Subcutaneous abdominal adipose tissue (tissue), 5 donors: Measurements from ENCODE around the gene BSN.
A peak's percentile ranks its signal among the peaks of the same experiment; 100 is the strongest.

ENCODE experiments used
- H3K27ac ChIP-seq: one replicate; pipeline ENCODE4 v1.7.0; 2013; ENCODE audit warnings: low read depth, mild to moderate bottlenecking, inconsistent platforms, low read length, moderate library complexity
- H3K27me3 ChIP-seq, 5 donors: one replicate each; pipeline ENCODE4 v1.7.0; 2013; ENCODE audit warnings: low read length in 5 of 5, inconsistent platforms in 1 of 5; ENCODE audit not compliant: control insufficient read depth in 5 of 5, insufficient read depth in 4 of 5
- H3K36me3 ChIP-seq, 5 donors: one replicate each; pipeline ENCODE4 v1.7.0; 2013; ENCODE audit warnings: low read length in 5 of 5; ENCODE audit not compliant: control insufficient read depth in 5 of 5, insufficient read depth in 5 of 5
- H3K4me1 ChIP-seq, 5 donors: one replicate each; pipeline ENCODE4 v1.7.0; 2013; ENCODE audit warnings: low read length in 5 of 5, mild to moderate bottlenecking in 3 of 5, moderate library complexity in 1 of 5; ENCODE audit not compliant: control insufficient read depth in 5 of 5, insufficient read depth in 5 of 5
- H3K4me3 ChIP-seq, 5 donors: one replicate each; pipeline ENCODE4 v1.7.0; 2013; ENCODE audit warnings: low read length in 5 of 5, low read depth in 1 of 5
- H3K9ac ChIP-seq, 5 donors: one replicate each; pipeline ENCODE4 v1.7.0; 2013; ENCODE audit warnings: low read length in 5 of 5, mild to moderate bottlenecking in 4 of 5, moderate library complexity in 3 of 5
- H3K9me3 ChIP-seq, 5 donors: one replicate each; pipeline ENCODE4 v1.7.0; 2013; ENCODE audit warnings: low read length in 5 of 5; ENCODE audit not compliant: control insufficient read depth in 5 of 5
- donor health status: healthy.
- donor health status: healthy.
- donor health status: healthy.
- donor health status: healthy.
- donor health status: healthy.

BSN gene

DNA sequence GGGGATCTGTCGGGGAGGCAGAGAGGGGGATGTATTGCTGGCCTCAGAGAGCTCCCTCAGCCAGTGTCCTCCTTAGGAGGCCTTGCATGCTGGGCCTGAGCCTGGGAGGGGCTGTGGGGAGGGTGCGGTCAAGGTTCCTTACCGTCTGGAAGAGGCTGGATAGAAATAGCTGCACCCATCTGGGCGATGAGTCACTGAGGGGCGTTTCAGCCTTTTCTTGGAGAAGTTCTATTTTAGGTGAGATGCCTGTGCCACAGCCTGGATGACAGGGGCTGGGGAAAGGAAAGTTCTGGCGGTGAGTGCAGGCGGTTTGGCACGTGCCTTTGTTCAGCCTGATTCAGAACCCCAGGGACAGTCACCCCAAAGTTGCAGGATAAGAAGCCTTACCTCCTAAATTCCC, 84.2 kb downstream of the BSN start:
- Histone ChIP-seq H3K27me3 (no peaks in the 10 kb centered on the region), H3K4me1 (peaks cover 0 to 4% (median 0%) of the 10 kb centered on the region in 5 donors), H3K4me3 (no peak overlapping the region), H3K9me3 (no peaks in the 10 kb centered on the region), H3K27ac (no peak overlapping the region), H3K9ac (no peak overlapping the region), H3K36me3 (no peaks in the 10 kb centered on the region)

DNA sequence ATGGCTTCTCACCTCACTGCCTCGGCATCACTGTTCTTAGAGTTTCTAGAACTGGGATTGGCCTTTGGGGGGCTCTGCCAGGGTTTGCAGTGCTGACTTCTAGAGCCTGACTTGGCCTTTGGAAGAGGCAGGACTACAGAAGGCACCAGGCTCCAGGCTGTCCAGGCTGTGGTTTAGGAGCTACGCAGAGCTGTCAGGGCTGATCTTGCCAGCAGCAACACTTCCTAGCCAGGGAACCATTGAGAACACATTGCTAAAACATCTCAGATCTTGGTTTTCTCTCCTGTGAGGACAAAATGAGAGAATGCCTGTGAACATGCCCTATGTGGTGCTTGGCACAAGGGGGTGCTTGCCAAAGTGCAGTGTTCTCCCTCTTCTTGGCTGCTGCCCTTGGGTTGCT, 85.3 kb downstream of the BSN start:
- Histone ChIP-seq H3K36me3 (no peaks in the 10 kb centered on the region), H3K9me3 (no peaks in the 10 kb centered on the region), H3K27me3 (no peaks in the 10 kb centered on the region), H3K4me3 (no peak overlapping the region), H3K4me1 (peaks cover 0 to 4% (median 0%) of the 10 kb centered on the region in 5 donors), H3K27ac (no peak overlapping the region), H3K9ac (no peak overlapping the region)

DNA sequence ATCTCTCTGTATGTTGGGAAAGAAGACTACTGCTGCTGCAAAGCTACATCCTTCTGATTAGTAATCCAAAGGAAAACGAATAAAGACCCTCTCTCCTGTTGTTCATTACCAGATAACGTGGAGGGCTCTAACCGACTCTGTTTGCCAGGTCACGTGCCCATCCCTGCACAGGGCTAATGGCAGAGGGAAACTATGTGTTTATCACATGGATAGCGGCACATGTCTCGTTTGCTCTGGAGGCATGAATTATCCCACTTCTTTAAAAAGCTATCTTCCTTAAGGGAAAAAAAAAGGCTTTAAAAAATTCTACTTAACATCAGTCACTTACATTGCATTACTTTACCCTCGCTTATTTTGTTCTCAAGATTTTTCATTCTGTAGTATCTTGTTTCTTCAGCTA, 87.0 kb downstream of the BSN start:
- no peaks in the 10 kb centered on the region for H3K9me3 ChIP-seq

DNA sequence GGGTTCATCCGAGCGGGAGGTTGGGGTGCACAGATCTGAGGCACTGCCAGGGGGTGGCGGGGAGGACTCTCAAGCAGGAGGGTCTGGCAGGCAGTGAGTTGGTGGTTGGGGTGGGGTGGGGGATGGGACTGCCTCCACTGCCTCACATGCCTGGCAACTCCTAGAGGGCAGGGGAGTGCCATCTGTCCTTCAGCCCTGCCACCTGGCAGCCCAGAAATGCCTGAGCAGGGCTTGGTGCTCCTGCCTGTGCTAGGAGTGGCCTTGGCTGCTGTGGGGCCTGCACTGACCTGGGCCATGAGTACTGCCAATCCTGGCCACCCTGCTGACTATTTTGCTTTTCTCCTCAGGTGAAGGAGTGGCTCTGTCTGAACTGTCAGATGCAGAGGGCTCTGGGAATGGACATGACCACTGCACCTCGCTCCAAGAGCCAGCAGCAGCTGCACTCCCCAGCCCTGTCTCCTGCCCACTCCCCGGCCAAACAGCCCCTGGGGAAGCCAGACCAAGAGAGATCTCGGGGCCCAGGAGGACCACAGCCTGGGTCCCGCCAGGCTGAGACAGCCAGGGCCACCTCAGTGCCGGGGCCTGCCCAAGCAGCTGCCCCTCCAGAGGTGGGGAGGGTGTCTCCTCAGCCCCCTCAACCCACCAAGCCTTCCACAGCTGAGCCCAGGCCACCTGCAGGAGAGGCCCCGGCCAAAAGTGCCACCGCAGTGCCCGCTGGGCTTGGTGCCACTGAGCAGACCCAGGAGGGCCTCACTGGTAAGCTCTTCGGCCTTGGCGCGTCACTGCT, 87.8 kb downstream of the BSN start:
- H3K27me3 ChIP-seq, result no peaks in the 10 kb centered on the region
- H3K27ac ChIP-seq, result no peak overlapping the region
- no peak overlapping the region for H3K9ac ChIP-seq
- no peak overlapping the region for H3K4me3 ChIP-seq
- no peaks in the 10 kb centered on the region for H3K36me3 ChIP-seq
- peaks cover 0 to 5% (median 2%) of the 10 kb centered on the region in 5 donors for H3K4me1 ChIP-seq
- H3K9me3 ChIP-seq, result no peaks in the 10 kb centered on the region

More for the DNA sequence above, 87.0 kb downstream of the BSN start:
- H3K36me3 ChIP-seq, result no peaks in the 10 kb centered on the region
- no peaks in the 10 kb centered on the region for H3K27me3 ChIP-seq
- H3K4me1 ChIP-seq, result peaks cover 0 to 5% (median 2%) of the 10 kb centered on the region in 5 donors
- H3K27ac ChIP-seq, result no peak overlapping the region
- H3K9ac ChIP-seq, result no peak overlapping the region
- no peak overlapping the region for H3K4me3 ChIP-seq

DNA sequence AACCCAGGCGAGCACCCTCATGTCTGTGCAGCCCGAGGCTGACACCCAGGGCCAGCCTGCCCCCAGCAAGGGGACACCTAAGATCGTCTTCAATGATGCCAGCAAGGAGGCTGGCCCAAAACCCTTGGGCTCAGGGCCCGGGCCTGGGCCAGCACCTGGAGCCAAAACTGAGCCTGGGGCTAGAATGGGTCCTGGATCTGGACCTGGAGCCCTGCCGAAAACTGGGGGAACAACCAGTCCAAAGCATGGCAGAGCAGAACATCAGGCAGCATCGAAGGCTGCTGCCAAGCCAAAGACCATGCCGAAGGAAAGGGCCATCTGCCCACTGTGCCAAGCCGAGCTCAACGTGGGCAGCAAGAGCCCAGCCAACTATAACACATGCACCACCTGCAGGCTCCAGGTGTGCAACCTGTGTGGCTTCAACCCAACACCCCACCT, 88.5 kb downstream of the BSN start:
- Histone ChIP-seq H3K27ac (no peak overlapping the region), H3K9ac (no peak overlapping the region), H3K9me3 (no peaks in the 10 kb centered on the region), H3K36me3 (no peaks in the 10 kb centered on the region), H3K4me3 (no peak overlapping the region), H3K4me1 (peaks cover 2 to 10% (median 5%) of the 10 kb centered on the region in 5 donors), H3K27me3 (no peaks in the 10 kb centered on the region)

DNA sequence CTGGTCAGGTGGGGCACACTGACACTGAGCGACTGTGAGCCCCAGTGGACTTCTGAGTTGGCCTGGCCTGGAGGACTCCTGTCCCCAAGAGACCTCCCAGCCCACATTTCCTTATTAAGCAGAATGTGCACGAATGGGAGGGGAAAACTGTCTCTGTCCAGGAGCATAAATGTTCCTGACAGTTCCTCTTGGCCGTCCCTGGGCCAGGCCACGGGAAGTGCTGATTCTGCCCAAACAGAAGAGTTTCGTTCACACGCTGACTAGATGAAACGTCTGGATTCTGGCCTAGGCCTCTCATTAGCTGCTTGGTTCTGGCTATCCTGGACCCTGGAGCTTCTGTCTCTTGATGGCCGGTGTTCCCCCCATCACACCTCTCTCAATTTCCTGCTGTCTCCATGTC, 90.4 kb downstream of the BSN start:
- H3K9me3 ChIP-seq, result no peaks in the 10 kb centered on the region
- H3K4me3 ChIP-seq, result no peak overlapping the region
- peaks cover 6 to 20% (median 13%) of the 10 kb centered on the region in 5 donors for H3K4me1 ChIP-seq
- no peak overlapping the region for H3K27ac ChIP-seq
- no peaks in the 10 kb centered on the region for H3K36me3 ChIP-seq
- no peak overlapping the region for H3K9ac ChIP-seq
- no peaks in the 10 kb centered on the region for H3K27me3 ChIP-seq

DNA sequence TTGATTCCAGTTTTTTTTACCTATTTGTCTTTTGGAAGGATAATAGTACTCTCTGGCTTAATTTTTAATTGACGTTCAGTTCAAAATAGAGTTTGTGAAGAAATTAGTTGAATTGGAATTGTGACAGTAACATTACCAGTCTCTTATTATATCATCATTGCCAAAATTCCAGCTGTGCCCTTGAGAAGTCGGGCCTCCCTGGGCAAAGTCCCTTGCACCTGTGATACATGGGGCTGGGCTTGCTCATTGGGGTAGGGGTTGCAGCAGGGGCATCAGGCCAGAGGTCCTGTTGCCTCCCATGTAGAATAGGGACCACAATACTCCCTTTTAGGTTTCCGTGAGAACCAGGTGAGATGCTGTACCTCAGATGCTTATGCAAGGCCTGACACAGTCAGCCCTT, 92.0 kb downstream of the BSN start:
- Histone ChIP-seq H3K27ac (no peak overlapping the region), H3K36me3 (no peaks in the 10 kb centered on the region)

DNA sequence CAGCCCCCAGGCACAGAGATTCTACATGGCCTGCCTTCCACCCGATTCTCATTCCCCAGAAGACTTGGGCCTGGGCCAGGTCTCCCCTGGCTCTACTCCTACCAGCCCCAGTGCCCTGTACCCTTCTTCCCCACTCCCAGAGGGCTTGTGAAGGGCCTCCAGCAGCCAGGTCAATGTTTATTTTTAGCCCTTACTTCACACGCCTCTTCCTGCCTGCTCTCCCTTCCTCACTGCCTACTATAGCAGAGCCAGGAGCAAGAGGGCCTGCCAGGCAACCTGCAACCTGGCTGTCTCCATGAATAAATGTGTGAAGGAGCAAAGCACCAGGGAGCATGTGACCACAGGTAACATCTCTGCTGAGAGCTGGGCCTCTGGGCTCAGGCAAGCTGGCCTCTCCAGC, 93.5 kb downstream of the BSN start:
- H3K4me3 ChIP-seq, result peak overlapping the region in 1 of 5 donors; percentile 17
- H3K9ac ChIP-seq, result no peak overlapping the region
- H3K4me1 ChIP-seq, result peaks cover 6 to 20% (median 13%) of the 10 kb centered on the region in 5 donors
- no peaks in the 10 kb centered on the region for H3K27me3 ChIP-seq
- H3K27ac ChIP-seq, result no peak overlapping the region
- H3K36me3 ChIP-seq, result no peaks in the 10 kb centered on the region
- no peaks in the 10 kb centered on the region for H3K9me3 ChIP-seq

More for the DNA sequence above, 92.0 kb downstream of the BSN start:
- Histone ChIP-seq H3K27me3 (no peaks in the 10 kb centered on the region), H3K9ac (no peak overlapping the region), H3K9me3 (no peaks in the 10 kb centered on the region), H3K4me3 (no peak overlapping the region), H3K4me1 (peaks cover 6 to 20% (median 13%) of the 10 kb centered on the region in 5 donors)

DNA sequence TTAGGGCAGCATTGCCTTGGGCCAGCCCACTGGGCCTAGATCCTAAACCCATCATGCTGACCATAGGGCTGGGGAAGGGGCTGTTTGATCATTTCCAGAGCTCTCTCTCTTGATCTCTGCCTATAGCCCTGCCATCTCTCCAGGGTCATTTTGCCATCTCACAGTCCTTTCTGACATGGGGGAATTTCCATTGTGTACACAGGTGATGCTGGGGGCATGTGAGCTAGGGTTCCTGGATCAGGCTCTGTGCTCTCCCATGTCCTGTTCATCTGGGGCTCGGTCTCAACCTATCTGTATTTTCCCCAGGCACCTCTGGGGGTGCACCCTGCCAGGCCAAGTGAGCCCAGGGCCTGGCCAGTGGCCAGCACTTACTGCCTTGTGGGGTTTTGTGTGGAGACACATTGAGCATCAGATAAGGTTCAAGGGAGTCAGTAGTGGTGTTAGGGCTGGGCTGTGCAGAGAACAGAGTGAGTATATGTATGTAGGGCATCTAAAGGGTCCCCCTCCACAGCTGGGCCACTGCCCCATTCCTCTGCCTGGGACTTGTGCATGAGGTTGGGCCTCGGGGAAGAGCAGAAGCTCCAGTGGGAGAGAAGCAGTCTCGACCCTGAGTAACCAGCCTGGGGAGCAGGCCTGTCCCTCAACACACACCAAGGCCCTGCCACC, 94.2 kb downstream of the BSN start:
- H3K9me3 ChIP-seq, result no peaks in the 10 kb centered on the region
- no peaks in the 10 kb centered on the region for H3K36me3 ChIP-seq
- H3K9ac ChIP-seq, result no peak overlapping the region
- H3K4me1 ChIP-seq, result peaks cover 6 to 20% (median 13%) of the 10 kb centered on the region in 5 donors
- no peak overlapping the region for H3K27ac ChIP-seq
- no peaks in the 10 kb centered on the region for H3K27me3 ChIP-seq
- peak overlapping the region in 1 of 5 donors; percentile 17 for H3K4me3 ChIP-seq

DNA sequence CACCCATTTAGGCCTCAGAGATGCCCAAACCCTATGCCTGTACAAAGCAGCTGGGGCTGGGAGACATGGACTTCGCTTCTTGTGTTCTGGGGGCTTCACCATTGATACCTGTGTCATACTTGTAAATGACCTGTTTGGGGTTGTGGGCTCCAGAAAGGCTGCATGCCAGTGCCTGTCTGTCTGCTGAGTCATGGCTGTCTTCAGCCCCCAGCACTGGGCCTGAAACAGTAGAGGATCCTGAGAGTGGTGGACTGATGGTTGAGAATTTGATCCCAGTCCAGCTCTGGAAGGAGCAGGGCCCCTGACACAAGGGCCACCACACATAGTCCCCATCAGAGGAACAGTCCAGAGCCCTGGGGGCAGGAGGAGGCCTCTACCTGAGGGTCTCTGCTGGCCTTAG, 95.3 kb downstream of the BSN start:
- Histone ChIP-seq H3K4me1 (peaks cover 5 to 20% (median 13%) of the 10 kb centered on the region in 5 donors), H3K36me3 (no peaks in the 10 kb centered on the region), H3K27ac (no peak overlapping the region), H3K27me3 (no peaks in the 10 kb centered on the region), H3K9ac (no peak overlapping the region), H3K9me3 (no peaks in the 10 kb centered on the region), H3K4me3 (no peak overlapping the region)
